ENCODE results near the gene UPK2. TPM values are rescaled to one million over a fixed set of nuclear protein-coding genes. Genes with fewer than 3 reads are reported as not detected.

The UPK2 gene
- not detected in 2 replicates for total RNA-seq (2014; rRNA removed; shearing (Covaris generic))
- polyA plus RNA-seq (2014; cell fraction: nucleus; rRNA removed), result not detected in 2 replicates

GRCh38 chr11:118956094-118956846, at the start of gene UPK2:
UPK2 (plus strand) TSS chr11:118956298; CDS start chr11:118956351, 53 bp downstream.
- DNase-seq (ENCODE audit: extremely low read depth, low read depth), result peak; percentile 77

- DNase-seq (ENCODE audit: extremely low read depth, low read depth), result peak; percentile 78
Observed at GRCh38 chr11:118907051-118908042, 48.8 kb upstream of the UPK2 start.

- DNase-seq (ENCODE audit: extremely low read depth, low read depth), result no peak
Observed at GRCh38 chr11:118908264-118908663, 47.8 kb upstream of the UPK2 start.

GRCh38 chr11:118908901-118909618, 47.0 kb upstream of the UPK2 start:
- no peak for DNase-seq (ENCODE audit: extremely low read depth, low read depth)

- no peak for DNase-seq (ENCODE audit: extremely low read depth, low read depth)
Observed at GRCh38 chr11:118909619-118910308, 46.3 kb upstream of the UPK2 start.

GRCh38 chr11:118910309-118911112, 45.6 kb upstream of the UPK2 start:
- DNase-seq (ENCODE audit: extremely low read depth, low read depth), result peak; percentile 64

- no peak for DNase-seq (ENCODE audit: extremely low read depth, low read depth)
Observed at GRCh38 chr11:118911113-118911879, 44.8 kb upstream of the UPK2 start.

- DNase-seq (ENCODE audit: extremely low read depth, low read depth), result peak; percentile 81
Observed at GRCh38 chr11:118911880-118912741, 44.0 kb upstream of the UPK2 start.

GRCh38 chr11:118912742-118913410, 43.2 kb upstream of the UPK2 start:
- no peak for DNase-seq (ENCODE audit: extremely low read depth, low read depth)

- no peak for DNase-seq (ENCODE audit: extremely low read depth, low read depth)
Observed at GRCh38 chr11:118913411-118914125, 42.5 kb upstream of the UPK2 start.

- no peak for DNase-seq (ENCODE audit: extremely low read depth, low read depth)
Observed at GRCh38 chr11:118914178-118914918, 41.8 kb upstream of the UPK2 start.

GRCh38 chr11:118914987-118915386, 41.1 kb upstream of the UPK2 start:
- no peak for DNase-seq (ENCODE audit: extremely low read depth, low read depth)

- no peak for DNase-seq (ENCODE audit: extremely low read depth, low read depth)
Observed at GRCh38 chr11:118915396-118915795, 40.7 kb upstream of the UPK2 start.

GRCh38 chr11:118915941-118916841, 39.9 kb upstream of the UPK2 start:
- DNase-seq (ENCODE audit: extremely low read depth, low read depth), result no peak

All from NCI-H460 (cell line).